GM19455 (cell line): ENCODE measurements around the gene SPEM3.

Experiments
- ATAC-seq: cut with Tn5 transposase; IDR thresholded peaks from one replicate; pipeline ENCODE4 v1.9.1; 2021; ENCODE audit not compliant: unreplicated experiment

Gene SPEM3

GRCh38 chr17:7428557-7428956, at the start of gene SPEM3:
Gene SPEM3 (plus strand): TSS chr17:7428857. CDS start chr17:7428903, 46 bp downstream.
- no peak for ATAC-seq

- ATAC-seq: no peak
Observed at GRCh38 chr17:7379134-7379533, 49.5 kb upstream of the SPEM3 start.

GRCh38 chr17:7380321-7380720, 48.3 kb upstream of the SPEM3 start:
- no peak for ATAC-seq

DNA sequence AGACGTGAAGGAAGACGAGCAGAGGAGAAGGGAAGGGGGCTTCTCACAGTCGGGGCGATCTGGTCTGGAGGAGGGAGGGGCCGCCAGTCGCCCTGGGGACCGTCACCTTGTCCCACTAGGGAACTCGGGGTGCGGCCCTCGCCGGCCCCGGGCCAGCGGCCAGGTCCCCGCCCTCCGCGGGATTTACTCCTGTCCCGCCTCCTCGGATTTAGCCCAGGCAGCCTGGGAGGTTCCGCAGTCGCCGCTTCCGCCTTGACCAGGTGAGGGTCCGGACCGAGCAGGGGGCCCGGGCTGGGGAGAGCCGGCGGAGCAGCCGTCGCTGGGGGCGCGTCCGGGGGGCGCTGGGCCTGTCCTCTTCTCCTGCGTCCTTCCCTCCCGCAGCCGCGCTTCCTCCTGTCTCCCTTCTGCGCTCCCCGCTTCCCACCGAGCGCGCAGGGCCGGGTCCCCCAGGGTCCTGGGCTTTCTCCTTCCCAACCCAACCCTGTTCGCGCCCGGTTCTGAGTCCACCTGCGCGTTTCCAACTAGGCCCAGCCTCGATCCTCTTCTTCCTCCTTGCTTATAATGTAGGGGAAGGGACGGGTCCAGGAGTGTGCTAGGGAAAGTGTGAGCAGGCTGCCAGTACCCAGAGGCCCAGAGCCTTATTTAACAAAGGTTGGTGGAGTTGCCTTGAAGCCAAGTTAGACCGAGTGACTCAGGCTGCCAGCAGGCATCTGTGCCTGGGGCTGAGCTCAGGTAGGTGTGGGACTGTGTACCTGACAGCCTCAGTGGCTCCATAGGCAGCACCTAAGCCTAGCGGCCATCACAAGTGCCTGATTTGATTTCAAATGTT, 47.6 kb upstream of the SPEM3 start, which contains the start of gene TNK1:
TSS of gene TNK1 (plus strand) at position 235 of the 829 bp plus-strand sequence. CDS start 1,838 bp downstream, outside the sequence.
- no peak for ATAC-seq

DNA sequence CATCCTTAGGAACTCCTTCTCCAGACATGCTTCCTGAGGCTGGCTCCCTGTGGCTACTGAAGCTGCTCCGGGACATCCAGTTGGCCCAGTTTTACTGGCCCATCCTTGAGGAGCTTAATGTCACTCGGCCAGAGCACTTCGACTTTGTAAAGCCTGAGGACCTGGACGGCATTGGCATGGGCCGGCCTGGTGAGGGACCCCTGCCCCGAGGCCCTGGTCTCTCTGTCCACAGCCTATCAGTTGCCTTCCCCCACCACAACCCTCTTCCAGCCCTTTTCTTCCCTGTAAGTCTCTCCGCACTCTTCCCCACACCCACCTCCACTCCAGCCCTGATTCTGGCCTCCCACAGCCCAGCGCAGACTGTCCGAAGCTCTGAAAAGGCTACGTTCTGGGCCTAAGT, 45.8 kb upstream of the SPEM3 start:
- ATAC-seq: no peak

- ATAC-seq: no peak
Observed at GRCh38 chr17:7383371-7383741, 45.3 kb upstream of the SPEM3 start.

- peak; percentile 60 for ATAC-seq
Observed at GRCh38 chr17:7383742-7384488, 44.7 kb upstream of the SPEM3 start.

GRCh38 chr17:7384489-7385081, 44.1 kb upstream of the SPEM3 start:
- ATAC-seq: no peak

DNA sequence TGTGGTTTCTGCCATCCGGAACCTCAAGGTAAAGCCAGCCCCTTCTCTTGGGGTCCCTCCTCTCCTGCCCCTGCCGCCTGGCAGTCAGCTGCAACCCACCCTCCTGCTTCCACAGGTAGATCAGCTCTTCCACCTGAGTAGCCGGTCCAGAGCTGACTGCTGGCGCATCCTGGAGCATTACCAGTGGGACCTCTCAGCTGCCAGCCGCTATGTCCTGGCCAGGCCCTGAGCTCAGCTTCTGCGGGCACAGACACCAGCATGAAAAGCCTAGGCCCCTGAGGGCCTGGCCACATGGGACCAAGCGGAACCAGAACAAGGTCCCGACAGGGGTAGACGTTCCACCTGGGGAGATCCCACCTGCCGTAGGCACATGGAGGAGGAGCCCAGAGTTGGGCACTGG, 39.8 kb upstream of the SPEM3 start:
- no peak for ATAC-seq

DNA sequence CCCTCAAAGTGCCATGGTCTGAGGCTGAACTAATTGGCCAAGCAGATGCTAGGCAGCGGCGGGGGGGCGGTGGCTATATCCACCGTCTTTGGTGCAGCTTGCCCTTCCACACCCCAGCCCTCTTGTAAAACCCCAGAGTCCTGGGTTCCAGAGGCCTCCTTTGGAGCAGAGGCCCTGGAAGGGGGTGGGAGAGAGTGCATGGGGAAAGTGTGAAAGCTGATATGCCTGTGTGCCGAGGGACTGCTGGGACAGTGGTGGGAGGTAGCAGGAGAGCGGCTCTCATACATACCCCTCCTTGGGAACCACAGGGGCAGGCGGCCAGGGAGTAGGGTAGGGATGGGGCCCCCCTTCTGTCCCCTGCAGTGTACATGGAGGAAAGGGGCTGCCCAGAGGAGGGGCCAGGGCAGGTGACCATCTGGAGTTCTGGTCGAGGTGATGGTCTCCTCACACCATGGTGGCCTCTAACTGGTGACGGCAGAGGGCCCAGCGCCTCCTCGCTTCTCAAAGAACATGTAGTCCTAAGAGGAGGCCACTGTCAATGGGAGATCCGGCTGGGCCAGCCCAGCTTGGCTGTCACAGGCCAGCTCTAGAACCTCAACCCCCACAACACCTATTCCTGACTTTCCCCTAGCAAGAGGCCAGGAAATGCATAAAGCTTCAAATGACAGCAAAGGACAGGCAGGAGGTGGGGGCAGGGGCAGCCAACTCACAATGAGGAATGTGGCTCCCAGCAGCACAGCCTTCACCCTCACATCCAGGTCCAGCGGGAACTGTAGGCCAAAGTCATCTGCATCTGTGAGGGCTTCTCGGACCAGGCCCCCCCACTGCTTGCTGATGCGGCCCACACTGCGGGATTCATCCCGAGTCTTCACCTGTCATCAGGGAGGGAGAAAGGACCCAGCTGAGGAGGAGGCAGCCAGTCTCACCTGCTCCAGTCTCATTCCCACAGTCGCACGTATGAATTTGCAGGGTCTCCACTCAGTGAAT, 38.4 kb upstream of the SPEM3 start:
- no peak for ATAC-seq

GRCh38 chr17:7391307-7391706, 37.4 kb upstream of the SPEM3 start:
- ATAC-seq: no peak

- no peak for ATAC-seq
Observed at GRCh38 chr17:7392696-7393612, 35.7 kb upstream of the SPEM3 start.

GRCh38 chr17:7393613-7394451, 34.8 kb upstream of the SPEM3 start:
- ATAC-seq: peak; percentile 37

GRCh38 chr17:7394452-7395191, 34.0 kb upstream of the SPEM3 start, which contains the start of gene PLSCR3:
Gene PLSCR3 (minus strand): TSS chr17:7394525. CDS start chr17:7394110, 415 bp downstream.
- peak; percentile 74 for ATAC-seq

GRCh38 chr17:7396147-7396546, 32.5 kb upstream of the SPEM3 start:
- no peak for ATAC-seq

GRCh38 chr17:7398612-7399011, 30.0 kb upstream of the SPEM3 start:
- no peak for ATAC-seq

DNA sequence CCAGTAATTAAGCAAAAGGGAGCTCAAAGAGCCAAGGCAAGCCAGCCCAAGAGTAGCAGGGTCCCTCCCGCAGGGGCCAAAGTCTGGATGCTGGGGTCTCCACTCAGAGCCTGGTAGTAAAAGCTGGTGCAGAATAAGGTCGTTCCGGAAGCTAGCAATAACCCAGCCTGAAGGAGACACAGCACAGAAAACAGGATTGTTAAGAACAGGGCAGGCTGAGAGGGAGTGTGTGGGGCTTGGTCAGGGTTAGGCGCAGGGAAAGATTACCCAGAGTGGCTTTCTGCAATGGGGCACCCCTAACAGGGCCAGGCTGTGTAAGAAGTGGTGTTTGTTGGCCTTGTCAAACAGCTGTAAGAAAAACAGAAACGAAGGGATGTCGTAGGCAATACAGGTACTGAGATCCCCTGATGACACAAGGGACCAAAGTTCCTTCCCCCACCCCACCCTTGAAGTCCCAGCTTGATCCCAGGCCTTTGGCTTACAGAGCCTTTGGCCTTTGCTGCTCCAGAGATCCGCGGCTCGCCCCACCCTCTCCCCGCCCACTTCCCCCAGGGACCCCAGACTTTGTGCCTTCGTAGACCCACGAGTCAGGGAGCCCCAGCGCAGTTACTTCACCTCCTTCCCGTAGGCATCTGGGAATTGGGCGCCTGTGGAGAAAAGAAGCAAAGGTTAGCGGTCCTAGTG, 25.5 kb upstream of the SPEM3 start:
- no peak for ATAC-seq

GRCh38 chr17:7403727-7403976, 25.0 kb upstream of the SPEM3 start:
- peak; percentile 17 for ATAC-seq
